ENCODE data around the gene PSMA2. TPM values are rescaled to one million over a fixed set of nuclear protein-coding genes. Genes with fewer than 3 reads are reported as not detected.

PSMA2 gene
- total RNA-seq, 1 experiment from 2014 or later, result 152 TPM

DNA sequence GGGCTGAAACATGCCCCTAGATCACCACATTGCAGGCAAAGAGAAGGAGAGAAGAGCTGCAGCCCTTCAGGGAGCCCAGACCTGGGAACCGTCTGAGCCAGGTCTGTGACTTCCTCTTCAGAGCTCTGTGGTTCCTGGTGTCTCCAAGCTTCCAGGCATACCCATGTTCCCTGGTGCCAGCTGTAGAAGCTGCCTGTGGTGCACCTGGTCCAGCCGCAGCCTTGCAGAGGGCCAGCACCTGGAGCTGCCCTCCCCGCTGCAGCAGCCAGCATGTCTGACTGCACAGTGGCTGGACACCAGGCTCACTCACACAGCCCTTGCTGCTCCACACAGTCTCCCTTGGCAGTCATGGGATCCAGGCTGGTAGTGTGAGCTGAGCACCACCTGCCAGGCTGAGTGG is 53.7 kb downstream of the PSMA2 start:
- Histone ChIP-seq H3K36me3 (ENCODE audit: control insufficient read depth in 1 of 2, insufficient read depth in 2 of 2, low read length in 2 of 2) (no peaks in the 10 kb centered on the region), H4K20me1 (ENCODE audit: insufficient read depth) (no peaks in the 10 kb centered on the region), H3K4me2 (ENCODE audit: low read length) (no peak overlapping the region), H3K9me3 (ENCODE audit: control insufficient read depth in 1 of 2, insufficient read depth in 1 of 2, low read depth in 1 of 2, low read length in 2 of 2) (no peaks in the 10 kb centered on the region), H3K9ac (ENCODE audit: low read length) (no peak overlapping the region), H3K27ac (ENCODE audit: low read depth, low read length) (no peak overlapping the region), H3K79me2 (ENCODE audit: insufficient read depth, low read length) (no peaks in the 10 kb centered on the region), H3K4me3 (replicated peaks in 1 of 2; ENCODE audit: low read depth in 1 of 2, low read length in 2 of 2) (no peak overlapping the region), H3K27me3 (ENCODE audit: insufficient read depth, low read length) (no peaks in the 10 kb centered on the region), H2AFZ (ENCODE audit: low read depth, low read length, poor library complexity, severe bottlenecking) (no peak overlapping the region), H3K4me1 (ENCODE audit: control insufficient read depth in 1 of 2, insufficient read depth in 2 of 2, low read length in 2 of 2) (no peaks in the 10 kb centered on the region), H3K9me2 (ENCODE audit: insufficient read depth) (no peaks in the 10 kb centered on the region)
- ChIA-PET POLR2A (no interaction called here), RAD21 (ENCODE audit: low non-redundant PET in 1 of 2, low total read pairs in 2 of 2, uncharacterized antibody in 2 of 2, unreplicated experiment in 2 of 2) (no interaction called here), CTCF (interaction anchor here (1.1 to 4.0 kb wide), 3 partner anchors 9 to 938 kb away, joined by 3 to 42 read pairs (median 11); no protein-coding TSS in a partner anchor)
- BruUV-seq (replicated peaks), result no TSS peak
- no peak for ATAC-seq
- no peak for DNase-seq (ENCODE audit: low read depth, low spot score)
- TF ChIP-seq, protein P1, sequence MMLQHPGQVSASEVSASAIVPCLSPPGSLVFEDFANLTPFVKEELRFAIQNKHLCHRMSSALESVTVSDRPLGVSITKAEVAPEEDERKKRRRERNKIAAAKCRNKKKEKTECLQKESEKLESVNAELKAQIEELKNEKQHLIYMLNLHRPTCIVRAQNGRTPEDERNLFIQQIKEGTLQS (IDR thresholded peaks at IDR 0.05), result no peak
- TF ChIP-seq, protein P2, sequence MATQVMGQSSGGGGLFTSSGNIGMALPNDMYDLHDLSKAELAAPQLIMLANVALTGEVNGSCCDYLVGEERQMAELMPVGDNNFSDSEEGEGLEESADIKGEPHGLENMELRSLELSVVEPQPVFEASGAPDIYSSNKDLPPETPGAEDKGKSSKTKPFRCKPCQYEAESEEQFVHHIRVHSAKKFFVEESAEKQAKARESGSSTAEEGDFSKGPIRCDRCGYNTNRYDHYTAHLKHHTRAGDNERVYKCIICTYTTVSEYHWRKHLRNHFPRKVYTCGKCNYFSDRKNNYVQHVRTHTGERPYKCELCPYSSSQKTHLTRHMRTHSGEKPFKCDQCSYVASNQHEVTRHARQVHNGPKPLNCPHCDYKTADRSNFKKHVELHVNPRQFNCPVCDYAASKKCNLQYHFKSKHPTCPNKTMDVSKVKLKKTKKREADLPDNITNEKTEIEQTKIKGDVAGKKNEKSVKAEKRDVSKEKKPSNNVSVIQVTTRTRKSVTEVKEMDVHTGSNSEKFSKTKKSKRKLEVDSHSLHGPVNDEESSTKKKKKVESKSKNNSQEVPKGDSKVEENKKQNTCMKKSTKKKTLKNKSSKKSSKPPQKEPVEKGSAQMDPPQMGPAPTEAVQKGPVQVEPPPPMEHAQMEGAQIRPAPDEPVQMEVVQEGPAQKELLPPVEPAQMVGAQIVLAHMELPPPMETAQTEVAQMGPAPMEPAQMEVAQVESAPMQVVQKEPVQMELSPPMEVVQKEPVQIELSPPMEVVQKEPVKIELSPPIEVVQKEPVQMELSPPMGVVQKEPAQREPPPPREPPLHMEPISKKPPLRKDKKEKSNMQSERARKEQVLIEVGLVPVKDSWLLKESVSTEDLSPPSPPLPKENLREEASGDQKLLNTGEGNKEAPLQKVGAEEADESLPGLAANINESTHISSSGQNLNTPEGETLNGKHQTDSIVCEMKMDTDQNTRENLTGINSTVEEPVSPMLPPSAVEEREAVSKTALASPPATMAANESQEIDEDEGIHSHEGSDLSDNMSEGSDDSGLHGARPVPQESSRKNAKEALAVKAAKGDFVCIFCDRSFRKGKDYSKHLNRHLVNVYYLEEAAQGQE (IDR thresholded peaks at IDR 0.05; ENCODE audit: low read depth), result no peak
- TF ChIP-seq, protein P3, sequence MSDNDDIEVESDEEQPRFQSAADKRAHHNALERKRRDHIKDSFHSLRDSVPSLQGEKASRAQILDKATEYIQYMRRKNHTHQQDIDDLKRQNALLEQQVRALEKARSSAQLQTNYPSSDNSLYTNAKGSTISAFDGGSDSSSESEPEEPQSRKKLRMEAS (IDR thresholded peaks at IDR 0.05), result no peak
- no peak for TF ChIP-seq EZH2 (IDR thresholded peaks at IDR 0.05)
- TF ChIP-seq SRF (IDR thresholded peaks at IDR 0.05; ENCODE audit: low read depth), result no peak
- no peak for TF ChIP-seq ELF1 (IDR thresholded peaks at IDR 0.05; ENCODE audit: borderline replicate concordance, low read depth)
- no peak for TF ChIP-seq POLR2A (IDR thresholded peaks at IDR 0.05; ENCODE audit: borderline replicate concordance, extremely low read depth, insufficient read depth, insufficient read length)
- no peak for TF ChIP-seq EGR1 (IDR thresholded peaks at IDR 0.05; ENCODE audit: low read depth)
- TF ChIP-seq, protein P4, sequence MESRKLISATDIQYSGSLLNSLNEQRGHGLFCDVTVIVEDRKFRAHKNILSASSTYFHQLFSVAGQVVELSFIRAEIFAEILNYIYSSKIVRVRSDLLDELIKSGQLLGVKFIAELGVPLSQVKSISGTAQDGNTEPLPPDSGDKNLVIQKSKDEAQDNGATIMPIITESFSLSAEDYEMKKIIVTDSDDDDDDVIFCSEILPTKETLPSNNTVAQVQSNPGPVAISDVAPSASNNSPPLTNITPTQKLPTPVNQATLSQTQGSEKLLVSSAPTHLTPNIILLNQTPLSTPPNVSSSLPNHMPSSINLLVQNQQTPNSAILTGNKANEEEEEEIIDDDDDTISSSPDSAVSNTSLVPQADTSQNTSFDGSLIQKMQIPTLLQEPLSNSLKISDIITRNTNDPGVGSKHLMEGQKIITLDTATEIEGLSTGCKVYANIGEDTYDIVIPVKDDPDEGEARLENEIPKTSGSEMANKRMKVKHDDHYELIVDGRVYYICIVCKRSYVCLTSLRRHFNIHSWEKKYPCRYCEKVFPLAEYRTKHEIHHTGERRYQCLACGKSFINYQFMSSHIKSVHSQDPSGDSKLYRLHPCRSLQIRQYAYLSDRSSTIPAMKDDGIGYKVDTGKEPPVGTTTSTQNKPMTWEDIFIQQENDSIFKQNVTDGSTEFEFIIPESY (IDR thresholded peaks at IDR 0.05; ENCODE audit: extremely low read depth, insufficient replicate concordance, low read length), result no peak
- no peak for TF ChIP-seq RAD21 (IDR thresholded peaks at IDR 0.05; ENCODE audit: low read depth)
- TF ChIP-seq FOSL1 (IDR thresholded peaks at IDR 0.05; ENCODE audit: low read depth), result no peak
- no peak for TF ChIP-seq SIN3A (IDR thresholded peaks at IDR 0.05; ENCODE audit: low read depth)
- no peak for TF ChIP-seq ZFX (IDR thresholded peaks at IDR 0.05)
- TF ChIP-seq SP1 (IDR thresholded peaks at IDR 0.05; ENCODE audit: low read depth), result no peak
- no peak for TF ChIP-seq ZNF274 (IDR thresholded peaks at IDR 0.05; ENCODE audit: low read depth, low read length)
- TF ChIP-seq, protein P5, sequence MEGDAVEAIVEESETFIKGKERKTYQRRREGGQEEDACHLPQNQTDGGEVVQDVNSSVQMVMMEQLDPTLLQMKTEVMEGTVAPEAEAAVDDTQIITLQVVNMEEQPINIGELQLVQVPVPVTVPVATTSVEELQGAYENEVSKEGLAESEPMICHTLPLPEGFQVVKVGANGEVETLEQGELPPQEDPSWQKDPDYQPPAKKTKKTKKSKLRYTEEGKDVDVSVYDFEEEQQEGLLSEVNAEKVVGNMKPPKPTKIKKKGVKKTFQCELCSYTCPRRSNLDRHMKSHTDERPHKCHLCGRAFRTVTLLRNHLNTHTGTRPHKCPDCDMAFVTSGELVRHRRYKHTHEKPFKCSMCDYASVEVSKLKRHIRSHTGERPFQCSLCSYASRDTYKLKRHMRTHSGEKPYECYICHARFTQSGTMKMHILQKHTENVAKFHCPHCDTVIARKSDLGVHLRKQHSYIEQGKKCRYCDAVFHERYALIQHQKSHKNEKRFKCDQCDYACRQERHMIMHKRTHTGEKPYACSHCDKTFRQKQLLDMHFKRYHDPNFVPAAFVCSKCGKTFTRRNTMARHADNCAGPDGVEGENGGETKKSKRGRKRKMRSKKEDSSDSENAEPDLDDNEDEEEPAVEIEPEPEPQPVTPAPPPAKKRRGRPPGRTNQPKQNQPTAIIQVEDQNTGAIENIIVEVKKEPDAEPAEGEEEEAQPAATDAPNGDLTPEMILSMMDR (IDR thresholded peaks at IDR 0.05 in 2 of 3, conservative IDR thresholded peaks at IDR 0.05 in 1 of 3; ENCODE audit: borderline replicate concordance in 1 of 3, insufficient read depth in 1 of 3, low read depth in 2 of 3, low read length in 2 of 3), result no peak
- no peak for TF ChIP-seq JUND (IDR thresholded peaks at IDR 0.05)
- no peak for TF ChIP-seq EZH2phosphoT487 (IDR thresholded peaks at IDR 0.05; ENCODE audit: borderline replicate concordance)
- no peak for TF ChIP-seq CEBPB (IDR thresholded peaks at IDR 0.05; ENCODE audit: low read depth)
- intact Hi-C loops (cut with micrococcal nuclease), result no loop called here
